H1 (cell line): ENCODE results near the gene CROCC2. TPM values are rescaled to one million over a fixed set of nuclear protein-coding genes. Genes with fewer than 3 reads are reported as not detected.

ENCODE experiments used
- CTCF ChIA-PET: fragments of 300-600 bp; sonication (Branson Sonifier 250); formaldehyde crosslinking; loops from one replicate; lab custom pipeline; 2021; ENCODE audit not compliant: partially characterized antibody; lab: Charles Lee
- POLR2A ChIA-PET: fragments of 300-600 bp; sonication (Branson Sonifier 250); formaldehyde crosslinking; loops from one replicate; lab custom pipeline; 2021; ENCODE audit warnings: inconsistent platforms; ENCODE audit not compliant: partially characterized antibody; lab: Charles Lee
- DNase-seq, 2 experiments: peaks; one replicate each; pipeline versions ENCODE4 v3.0.0 to v3.0.0-alpha.2; 2010 to 2022; ENCODE audit warnings: low spot score in 2 of 2, low read depth in 1 of 2, mixed read lengths in 1 of 2
- FAIRE-seq: peaks from 2 replicates; lab custom pipeline; 2011; peaks lifted over from hg19 to GRCh38; lab: Jason Lieb, UNC
- H2AFZ ChIP-seq: 2 replicates; pipeline ENCODE4 v1.8.1; 2012; ENCODE audit warnings: low read length, inconsistent platforms
- H2AK5ac ChIP-seq: 2 replicates; pipeline ENCODE4 v1.6.1; 2013; ENCODE audit warnings: low read depth, low read length
- H2BK120ac ChIP-seq: replicated peaks from 2 replicates; pipeline ENCODE3; 2013; ENCODE audit warnings: low read depth, low read length, inconsistent platforms
- H2BK12ac ChIP-seq: 2 replicates; pipeline ENCODE4 v1.6.1; 2013; ENCODE audit warnings: low read depth, low read length
- H2BK15ac ChIP-seq: 2 replicates; pipeline ENCODE4 v1.6.1; 2013; ENCODE audit warnings: low read length
- H2BK20ac ChIP-seq: 2 replicates; pipeline ENCODE4 v1.6.1; 2013; ENCODE audit warnings: low read length
- H2BK5ac ChIP-seq: 2 replicates; pipeline ENCODE4 v1.6.1; 2013; ENCODE audit warnings: low read depth, low read length
- H3K14ac ChIP-seq: 2 replicates; pipeline ENCODE4 v1.6.1; 2013; ENCODE audit warnings: inconsistent platforms; ENCODE audit not compliant: insufficient read length
- H3K18ac ChIP-seq: 2 replicates; pipeline ENCODE4 v1.6.1; 2013; ENCODE audit warnings: low read length; ENCODE audit errors: extremely low read depth
- H3K23ac ChIP-seq: 2 replicates; pipeline ENCODE4 v1.6.1; 2013; ENCODE audit warnings: inconsistent platforms; ENCODE audit not compliant: insufficient read length
- H3K23me2 ChIP-seq: 2 replicates; pipeline ENCODE4 v1.6.1; 2013; ENCODE audit warnings: low read depth, low read length
- H3K27ac ChIP-seq: 2 replicates; pipeline ENCODE4 v1.6.1; 2011; ENCODE audit warnings: low read depth, low read length, inconsistent platforms
- H3K27me3 ChIP-seq, 4 experiments: replicated peaks in 1 of 4; 1 replicate in 1 of 4; 2 replicates in 3 of 4; pipeline versions ENCODE4 v1.6.1 to v1.8.1; 2011 to 2013; ENCODE audit warnings: low read length in 3 of 4, mild to moderate bottlenecking in 3 of 4, inconsistent platforms in 2 of 4, mixed read lengths in 2 of 4, moderate library complexity in 1 of 4; ENCODE audit not compliant: control insufficient read depth in 3 of 4, insufficient read depth in 3 of 4; ENCODE audit errors: extremely low read depth in 1 of 4
- H3K36me3 ChIP-seq, 4 experiments: 2 replicates each; pipeline versions ENCODE4 v1.6.1 to v1.8.1; 2011 to 2013; ENCODE audit warnings: mild to moderate bottlenecking in 4 of 4, low read length in 3 of 4, moderate library complexity in 2 of 4, control low read depth in 1 of 4, inconsistent platforms in 1 of 4; ENCODE audit not compliant: insufficient read depth in 4 of 4, control insufficient read depth in 2 of 4
- H3K4ac ChIP-seq: replicated peaks from 2 replicates; pipeline ENCODE3; 2013; ENCODE audit warnings: low read length, low read depth, mixed read lengths, inconsistent platforms; ENCODE audit not compliant: insufficient read length
- H3K4me1 ChIP-seq, 4 experiments: replicated peaks in 1 of 4; 1 replicate in 1 of 4; 2 replicates in 3 of 4; pipeline versions ENCODE4 v1.6.1 to v1.8.1; 2011 to 2013; ENCODE audit warnings: low read length in 3 of 4, inconsistent platforms in 2 of 4, mixed read lengths in 1 of 4; ENCODE audit not compliant: insufficient read depth in 4 of 4, control insufficient read depth in 3 of 4
- H3K4me2 ChIP-seq, 2 experiments: 2 replicates each; pipeline versions ENCODE4 v1.6.1 to v1.8.1; 2011 to 2013; ENCODE audit warnings: low read depth in 2 of 2, low read length in 2 of 2, control low read depth in 1 of 2, inconsistent platforms in 1 of 2, mild to moderate bottlenecking in 1 of 2; ENCODE audit not compliant: insufficient read depth in 1 of 2
- H3K4me3 ChIP-seq, 4 experiments: fragments of 200-600, 300-600 bp in 1 of 4; sonication (generic), shearing (Covaris generic), sonication (Bioruptor Twin) in 1 of 4; 2 replicates each; pipeline versions ENCODE4 v1.5.1 to v1.8.1; 2011 to 2016; ENCODE audit warnings: low read length in 4 of 4, low read depth in 3 of 4, control low read depth in 2 of 4, inconsistent platforms in 2 of 4, mild to moderate bottlenecking in 2 of 4, mixed read lengths in 1 of 4, moderate library complexity in 1 of 4; ENCODE audit not compliant: insufficient read depth in 2 of 4; ENCODE audit errors: extremely low read depth in 1 of 4
- H3K56ac ChIP-seq: replicated peaks from 2 replicates; pipeline ENCODE3; 2013; ENCODE audit warnings: low read depth, mild to moderate bottlenecking, mixed read lengths, low read length, inconsistent platforms; ENCODE audit not compliant: insufficient read length
- H3K79me1 ChIP-seq: 2 replicates; pipeline ENCODE4 v1.6.1; 2013; ENCODE audit warnings: low read depth, low read length, control low read depth
- H3K79me2 ChIP-seq, 2 experiments: 2 replicates each; pipeline versions ENCODE4 v1.6.1 to v1.8.1; 2012 to 2013; ENCODE audit warnings: low read length in 2 of 2, mild to moderate bottlenecking in 2 of 2, inconsistent platforms in 1 of 2; ENCODE audit not compliant: insufficient read depth in 2 of 2, control insufficient read depth in 1 of 2
- H3K9ac ChIP-seq, 4 experiments: replicated peaks in 1 of 4; 1 replicate in 1 of 4; 2 replicates in 3 of 4; pipeline versions ENCODE4 v1.6.1 to v1.8.1; 2011 to 2013; ENCODE audit warnings: low read depth in 3 of 4, low read length in 3 of 4, control low read depth in 2 of 4, mild to moderate bottlenecking in 2 of 4, moderate library complexity in 2 of 4, inconsistent platforms in 1 of 4; ENCODE audit errors: extremely low read depth in 1 of 4
- H3K9me3 ChIP-seq, 2 experiments: 2 replicates each; pipeline versions ENCODE4 v1.6.1 to v1.8.1; 2012 to 2013; ENCODE audit warnings: mild to moderate bottlenecking in 2 of 2, moderate library complexity in 2 of 2, control low read depth in 1 of 2, inconsistent platforms in 1 of 2, low read depth in 1 of 2, low read length in 1 of 2, mixed read lengths in 1 of 2; ENCODE audit not compliant: insufficient read depth in 2 of 2
- H4K20me1 ChIP-seq, 2 experiments: replicated peaks in 1 of 2; 2 replicates each; pipeline versions ENCODE3 to v1.8.1; 2011 to 2013; ENCODE audit warnings: inconsistent platforms in 2 of 2, low read length in 2 of 2, mild to moderate bottlenecking in 1 of 2; ENCODE audit not compliant: insufficient read depth in 2 of 2, control insufficient read depth in 1 of 2
- H4K5ac ChIP-seq: 2 replicates; pipeline ENCODE4 v1.6.1; 2013; ENCODE audit warnings: low read length, low read depth, mixed read lengths, inconsistent platforms; ENCODE audit not compliant: insufficient read length
- H4K8ac ChIP-seq: 2 replicates; pipeline ENCODE4 v1.8.0; 2013; ENCODE audit warnings: mild to moderate bottlenecking, moderate library complexity, low read length, inconsistent platforms; ENCODE audit not compliant: insufficient read depth; ENCODE audit errors: extremely low read depth
- H4K91ac ChIP-seq: replicated peaks from 2 replicates; pipeline ENCODE3; 2013; ENCODE audit warnings: low read length, mixed read lengths, inconsistent platforms; ENCODE audit not compliant: insufficient read length
- ASH2L ChIP-seq: fragments of 200-600, 300-600 bp; sonication (generic); IDR thresholded peaks from one replicate; pipeline ENCODE4 v1.7.1; 2017; ENCODE audit warnings: low read length
- BACH1 ChIP-seq: IDR thresholded peaks from 2 replicates; pipeline ENCODE4 v1.6.1; 2012; ENCODE audit warnings: low read length, improper control_type of control experiment
- CBX8 ChIP-seq: fragments of 300-800, 300-1000 bp; sonication (generic); IDR thresholded peaks from 2 replicates; pipeline ENCODE4 v1.7.1; 2016; ENCODE audit warnings: low read depth, low read length, borderline replicate concordance
- CHD1 ChIP-seq: IDR thresholded peaks from 2 replicates; pipeline ENCODE4 v1.6.1; 2012; ENCODE audit warnings: low read depth, low read length, improper control_type of control experiment
- EGR1 ChIP-seq: IDR thresholded peaks from 2 replicates; pipeline ENCODE4 v1.6.1; 2011; ENCODE audit warnings: low read depth, low read length, borderline replicate concordance
- FOSL1 ChIP-seq: IDR thresholded peaks from 2 replicates; pipeline ENCODE4 v1.6.1; 2011; ENCODE audit warnings: mild to moderate bottlenecking, low read depth, low read length, moderate library complexity; ENCODE audit not compliant: insufficient read depth
- GTF2F1 ChIP-seq: IDR thresholded peaks from 2 replicates; pipeline ENCODE4 v1.6.1; 2012; ENCODE audit warnings: low read depth, low read length, improper control_type of control experiment, borderline replicate concordance
- HDAC6 ChIP-seq: IDR thresholded peaks from one replicate; pipeline ENCODE4 v1.7.1; 2012; ENCODE audit warnings: low read depth, mild to moderate bottlenecking, inconsistent platforms, low read length, moderate library complexity
- KDM5A ChIP-seq: fragments of 200-600 bp; IDR thresholded peaks from 2 replicates; pipeline ENCODE4 v1.7.1; 2012; ENCODE audit warnings: mild to moderate bottlenecking, low read length, inconsistent platforms, mixed read lengths
- RAD21 ChIP-seq, 2 experiments: IDR thresholded peaks in 1 of 2; conservative IDR thresholded peaks in 1 of 2; 2 replicates each; pipeline ENCODE4 v1.6.1; 2011; ENCODE audit warnings: low read depth in 2 of 2, low read length in 2 of 2, improper control_type of control experiment in 1 of 2, inconsistent platforms in 1 of 2, mild to moderate bottlenecking in 1 of 2, moderate library complexity in 1 of 2
- SP4 ChIP-seq: IDR thresholded peaks from 2 replicates; pipeline ENCODE4 v1.6.1; 2012; ENCODE audit warnings: low read length, inconsistent platforms
- SUZ12 ChIP-seq: fragments of 200-600 bp; sonication (generic); IDR thresholded peaks from 2 replicates; pipeline ENCODE4 v1.6.1; 2012; ENCODE audit warnings: mild to moderate bottlenecking, inconsistent platforms, low read length, moderate library complexity, mixed read lengths
- WGBS, 2 experiments: shearing (Covaris generic) in 1 of 2; methylation state at CpG; one replicate each; pipeline versions ENCODE4 v1.1.6 to v1.1.7; 2013 to 2015; ENCODE audit warnings: low lambda C conversion rate in 2 of 2, mixed read lengths in 2 of 2, inconsistent platforms in 1 of 2, low coverage in 1 of 2, missing lambda C conversion rate in 1 of 2; ENCODE audit not compliant: insufficient replicate concordance in 2 of 2, insufficient coverage in 1 of 2, insufficient read length in 1 of 2; ENCODE audit errors: extremely low coverage in 1 of 2, missing lambda C conversion rate in 1 of 2; 5-methylcytosine and 5-hydroxymethylcytosine counted together
- polyA plus RNA-seq, 7 experiments: library from polyadenylated mRNA; depleted of rRNA in 3 of 7; stranded (reverse) in 5 of 7; unstranded in 2 of 7; fragments of >200 nt in 5 of 7; fragments of 200-250 nt in 2 of 7; gene quantifications; 1 replicate in 5 of 7; 2 replicates in 1 of 7; 4 replicates in 1 of 7; pipeline versions ENCODE4 v1.2.1 to v1.2.3, GENCODE V29; 2011 to 2013; ENCODE audit warnings: missing spikeins in 2 of 7, mixed read lengths in 2 of 7
- total RNA-seq: library from RNA; stranded (reverse); fragmentation: NEBNext Ultra II Directional; extraction: Animal tissue kit (Norgen Biotek cat#: 25700); gene quantifications from 2 replicates; pipeline ENCODE4 v1.2.1, GENCODE V29; 2021

The CROCC2 gene
- total and polyA plus RNA-seq, 2 of the 8 experiments (the other 6 are each of a cell fraction or from before 2014, with no cell fraction given) = not detected

- Histone ChIP-seq H3K4me2 (no peak overlapping the region), H3K56ac (no peak overlapping the region), H3K9ac (no peak overlapping the region), H2BK12ac (no peak overlapping the region), H3K4me1 (no peaks in the 10 kb centered on the region; a peak in 1 of 7 replicates), H4K5ac (no peak overlapping the region), H3K23me2 (no peaks in the 10 kb centered on the region), H2BK120ac (no peak overlapping the region), H3K4me3 (no peak overlapping the region), H4K20me1 (no peaks in the 10 kb centered on the region), H4K91ac (no peak overlapping the region), H3K27me3 (no peaks in the 10 kb centered on the region), H2BK20ac (no peak overlapping the region), H2BK5ac (no peak overlapping the region), H4K8ac (no peak overlapping the region), H2BK15ac (no peak overlapping the region), H3K23ac (no peak overlapping the region), H3K79me2 (no peaks in the 10 kb centered on the region), H3K9me3 (no peaks in the 10 kb centered on the region), H3K14ac (no peak overlapping the region), H3K27ac (no peak overlapping the region), H2AFZ (no peak overlapping the region), H3K79me1 (no peaks in the 10 kb centered on the region), H3K4ac (no peak overlapping the region), H3K36me3 (no peaks in the 10 kb centered on the region), H3K18ac (no peak overlapping the region), H2AK5ac (no peak overlapping the region)
- TF ChIP-seq ASH2L = no peak
- no peak for TF ChIP-seq KDM5A
- no peak for TF ChIP-seq SP4
- TF ChIP-seq RAD21 (IDR thresholded peaks at IDR 0.05 in 1 of 2, conservative IDR thresholded peaks at IDR 0.05 in 1 of 2; ENCODE audit: low read depth in 2 of 2, low read length in 2 of 2) = no peak
- no peak for TF ChIP-seq SUZ12
- no peak for TF ChIP-seq FOSL1
- TF ChIP-seq CHD1 = no peak
- no peak for TF ChIP-seq HDAC6
- TF ChIP-seq CBX8 = no peak
- TF ChIP-seq BACH1 = no peak
- TF ChIP-seq EGR1 = no peak
- TF ChIP-seq GTF2F1 = no peak
- whole genome bisulfite sequencing, 2 experiments = 77% methylated on average over 6 of the region's 6 CpGs; no CpG with 5 or more reads in 1 of the 2 experiments
- POLR2A ChIA-PET = interaction anchor here (1.8 kb wide), 1 partner anchor 9 kb away, joined by 6 read pairs; no protein-coding TSS in a partner anchor
- DNase-seq (no peak), FAIRE-seq (no peak)
- CTCF ChIA-PET = interaction anchor here (0.9 to 2.0 kb wide), 4 partner anchors 16 to 41 kb away, joined by 3 to 5 read pairs (median 4); no protein-coding TSS in a partner anchor
Observed at GRCh38 chr2:240881913-240882312, 24.2 kb upstream of the CROCC2 start.
